H1 (cell line): ENCODE results near the gene SESN2.

Source experiments
- BRCA1 ChIP-seq: IDR thresholded peaks from 2 replicates; pipeline ENCODE4 v1.6.1; 2012; ENCODE audit warnings: low read depth, low read length, improper control_type of control experiment
- CBX5 ChIP-seq: fragments of 300-800, 300-1000 bp; sonication (generic); IDR thresholded peaks from 2 replicates; pipeline ENCODE4 v1.7.1; 2016; ENCODE audit warnings: antibody characterized with exemption, low read length, low read depth
- CREB1 ChIP-seq: IDR thresholded peaks from 2 replicates; pipeline ENCODE4 v1.6.1; 2012; ENCODE audit warnings: inconsistent platforms
- EGR1 ChIP-seq: IDR thresholded peaks from 2 replicates; pipeline ENCODE4 v1.6.1; 2011; ENCODE audit warnings: low read depth, low read length, borderline replicate concordance
- HDAC6 ChIP-seq: IDR thresholded peaks from one replicate; pipeline ENCODE4 v1.7.1; 2012; ENCODE audit warnings: low read depth, mild to moderate bottlenecking, inconsistent platforms, low read length, moderate library complexity
- SIN3A ChIP-seq, 2 experiments: IDR thresholded peaks in 1 of 2; conservative IDR thresholded peaks in 1 of 2; 2 replicates each; pipeline ENCODE4 v1.6.1; 2011 to 2012; ENCODE audit warnings: low read length in 2 of 2, improper control_type of control experiment in 1 of 2, low read depth in 1 of 2, mild to moderate bottlenecking in 1 of 2
- SRF ChIP-seq: IDR thresholded peaks from 2 replicates; pipeline ENCODE4 v1.6.1; 2011; ENCODE audit warnings: mild to moderate bottlenecking, low read depth, low read length, moderate library complexity

DNA sequence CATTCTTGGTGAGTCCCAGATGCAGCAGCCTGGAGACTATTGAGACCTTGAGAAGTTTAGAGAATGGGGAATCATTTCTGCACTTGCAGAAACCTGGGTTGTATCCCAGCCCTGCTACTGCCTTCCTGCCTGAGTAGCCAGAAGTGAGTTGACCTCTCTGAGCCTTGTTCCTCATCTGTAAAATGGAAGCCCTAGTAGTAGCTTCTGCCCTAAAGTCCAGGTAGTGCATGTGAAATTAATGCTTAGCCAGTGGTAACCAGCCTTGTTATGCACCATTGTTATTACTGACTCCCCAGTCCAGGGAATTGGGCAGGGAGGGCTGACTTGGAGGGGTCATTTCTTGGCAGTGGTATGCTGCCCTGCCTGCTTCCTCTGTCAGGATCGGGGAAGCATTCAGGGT lies 5.6 kb downstream of the SESN2 start:
- TF ChIP-seq EGR1: no peak
- no peak for TF ChIP-seq CREB1
- no peak for TF ChIP-seq SRF
- no peak for TF ChIP-seq HDAC6
- TF ChIP-seq BRCA1: no peak
- no peak for TF ChIP-seq CBX5
- no peak for TF ChIP-seq SIN3A (conservative IDR thresholded peaks at IDR 0.05 in 1 of 2, IDR thresholded peaks at IDR 0.05 in 1 of 2; ENCODE audit: low read depth in 1 of 2, low read length in 2 of 2)
